ENCODE results near the gene DGKG.

Gene DGKG

GRCh38 chr3:186322761-186323160 lies 39.3 kb downstream of the DGKG start:
- TF ChIP-seq CTCF (IDR thresholded peaks at IDR 0.05; ENCODE audit: borderline replicate concordance, control extremely low read depth, extremely low read depth, insufficient read depth, missing control alignments) = no peak

GRCh38 chr3:186321746-186322145 lies 40.3 kb downstream of the DGKG start:
- no peak for DNase-seq (ENCODE audit: low spot score)
- TF ChIP-seq CTCF (IDR thresholded peaks at IDR 0.05; ENCODE audit: borderline replicate concordance, control extremely low read depth, extremely low read depth, insufficient read depth, missing control alignments) = no peak
- in situ Hi-C loops (cut with MboI; ENCODE audit: low sequenced_read_pairs, unreplicated experiment) = no loop called here

More at GRCh38 chr3:186322761-186323160, 39.3 kb downstream of the DGKG start:
- in situ Hi-C loops (cut with MboI; ENCODE audit: low sequenced_read_pairs, unreplicated experiment) = no loop called here
- DNase-seq (ENCODE audit: low spot score) = no peak

DNA sequence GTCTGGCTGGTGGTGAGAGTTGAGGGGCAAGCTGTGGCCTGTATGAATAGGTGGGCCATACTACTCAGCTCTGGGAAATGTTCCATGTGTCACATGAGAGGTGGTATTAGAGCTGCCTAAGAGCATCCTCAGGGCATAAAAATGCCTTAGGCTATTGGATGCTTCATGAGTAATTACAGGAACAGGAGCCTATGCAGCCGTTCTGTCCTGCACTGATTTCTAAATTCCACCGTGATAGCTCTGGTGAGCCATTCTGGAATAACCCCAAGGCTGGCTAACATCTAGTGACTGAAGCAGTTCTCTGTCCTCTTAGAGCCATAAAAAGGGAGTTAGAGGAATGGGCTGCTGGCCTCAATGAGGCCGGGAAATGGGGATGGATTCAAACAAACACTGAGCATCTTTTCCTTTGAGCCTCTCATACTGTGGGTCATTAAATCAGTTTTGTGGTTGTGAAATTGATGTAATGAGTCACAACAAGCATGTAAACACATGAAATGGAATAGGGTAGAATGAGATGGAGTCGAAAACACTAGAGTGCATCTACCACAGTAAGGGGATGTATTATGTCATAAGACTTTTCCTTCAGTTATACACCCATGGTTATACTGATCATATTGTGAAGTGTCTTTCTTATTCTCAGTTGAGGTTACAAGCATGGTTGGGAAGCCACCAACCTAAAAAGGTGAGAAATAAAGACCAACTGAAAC lies 41.0 kb downstream of the DGKG start:
- in situ Hi-C loops (cut with MboI; ENCODE audit: low sequenced_read_pairs, unreplicated experiment) = no loop called here
- TF ChIP-seq CTCF (IDR thresholded peaks at IDR 0.05; ENCODE audit: borderline replicate concordance, control extremely low read depth, extremely low read depth, insufficient read depth, missing control alignments) = no peak
- DNase-seq (ENCODE audit: low spot score) = no peak

DNA sequence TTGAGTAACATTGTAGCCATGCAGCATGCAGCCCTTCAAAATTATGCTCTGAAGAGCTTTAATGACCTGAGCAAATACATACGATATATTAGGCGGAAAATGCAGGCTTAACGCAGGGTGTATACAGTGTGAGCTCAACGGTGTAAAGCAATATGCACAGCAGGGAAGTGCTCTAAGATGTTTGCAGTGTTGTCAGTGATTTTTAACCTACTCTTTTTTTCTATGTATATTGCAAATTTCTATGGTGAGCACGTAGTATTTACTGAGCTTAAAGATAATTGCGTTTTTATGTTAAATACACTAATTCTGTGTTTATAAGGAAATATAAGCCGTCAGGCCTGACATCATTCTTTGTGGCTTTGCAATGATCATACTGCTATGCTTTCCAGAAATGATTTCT lies 42.1 kb downstream of the DGKG start:
- no peak for DNase-seq (ENCODE audit: low spot score)

GRCh38 chr3:186318135-186318534 lies 43.9 kb downstream of the DGKG start:
- DNase-seq (ENCODE audit: low spot score) = no peak
- no peak for TF ChIP-seq CTCF (IDR thresholded peaks at IDR 0.05; ENCODE audit: borderline replicate concordance, control extremely low read depth, extremely low read depth, insufficient read depth, missing control alignments)
- in situ Hi-C loops (cut with MboI; ENCODE audit: low sequenced_read_pairs, unreplicated experiment) = no loop called here

More for the DNA sequence above, 42.1 kb downstream of the DGKG start:
- no peak for TF ChIP-seq CTCF (IDR thresholded peaks at IDR 0.05; ENCODE audit: borderline replicate concordance, control extremely low read depth, extremely low read depth, insufficient read depth, missing control alignments)
- in situ Hi-C loops (cut with MboI; ENCODE audit: low sequenced_read_pairs, unreplicated experiment) = no loop called here

DNA sequence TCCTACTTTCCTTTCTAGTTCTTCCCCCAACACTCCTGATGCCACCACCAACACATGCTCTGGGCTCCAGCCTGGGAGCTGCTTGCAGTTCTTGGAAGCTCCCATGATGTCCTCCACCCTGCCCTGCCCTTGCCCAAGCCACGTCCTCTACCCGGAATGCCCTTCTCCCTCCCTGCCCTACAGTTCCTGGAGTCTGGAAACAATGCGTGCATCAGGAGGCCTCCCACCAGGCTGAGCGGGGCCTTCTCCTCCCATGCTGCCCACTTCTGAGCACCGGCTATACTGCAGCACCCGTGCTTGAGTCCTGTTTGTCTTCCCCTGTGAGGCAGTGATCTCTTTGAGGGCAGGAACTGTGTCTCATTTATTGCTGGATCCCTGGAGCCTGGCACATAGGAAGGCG lies 44.6 kb downstream of the DGKG start:
- in situ Hi-C loops (cut with MboI; ENCODE audit: low sequenced_read_pairs, unreplicated experiment) = no loop called here
- TF ChIP-seq CTCF (IDR thresholded peaks at IDR 0.05; ENCODE audit: borderline replicate concordance, control extremely low read depth, extremely low read depth, insufficient read depth, missing control alignments) = no peak
- no peak for DNase-seq (ENCODE audit: low spot score)

Data from GM13976 (cell line).